Endometrium (tissue), 2 donors: ENCODE data around the gene WDR5.

Experiments used
- FAIRE-seq: peaks from 2 replicates; lab custom pipeline; 2012; peaks lifted over from hg19 to GRCh38; lab: Jason Lieb, UNC
- donor health status: control.
- donor health status: control.

The WDR5 gene

DNA sequence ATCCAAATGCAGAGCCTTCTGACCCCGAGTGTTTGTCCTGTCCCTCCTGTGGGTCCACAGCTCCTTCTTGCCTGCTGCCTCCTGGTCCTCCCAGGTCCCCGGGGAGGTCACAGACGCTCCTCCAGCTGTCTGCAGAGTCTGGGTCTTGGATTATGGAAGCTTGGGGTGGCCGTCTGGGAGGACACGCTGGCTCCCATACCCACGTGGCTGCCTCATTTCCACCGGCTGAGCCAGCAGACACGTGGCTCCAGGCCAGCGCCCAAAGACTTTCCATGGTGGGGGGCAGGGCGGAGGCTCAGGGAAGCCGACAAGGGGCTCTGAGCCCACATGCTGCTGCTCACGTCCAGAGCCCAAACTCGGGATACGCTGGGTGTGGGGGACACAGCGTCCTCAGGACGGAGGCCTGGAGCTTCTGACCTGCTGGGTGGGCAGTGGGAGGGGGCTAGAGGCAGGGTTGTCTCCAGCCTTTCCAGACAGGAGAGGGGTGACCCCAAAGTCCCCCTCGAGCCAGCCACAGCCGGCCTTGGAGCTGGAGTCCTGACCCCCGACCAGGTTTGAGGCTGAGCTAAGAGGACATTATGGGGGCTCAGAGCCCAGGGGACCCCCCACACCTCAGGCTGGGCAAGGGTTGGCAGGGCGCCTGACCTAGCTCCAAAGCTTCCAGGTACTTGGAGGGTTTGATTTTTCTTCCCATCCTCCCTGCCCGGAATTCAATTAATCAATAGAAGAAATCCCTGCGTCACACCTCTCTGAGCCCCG is 52.7 kb downstream of the WDR5 start:
- no peak for FAIRE-seq

- FAIRE-seq = no peak
These were observed 53.2 kb downstream of the WDR5 start for GRCh38 chr9:134189145-134189469.

GRCh38 chr9:134189470-134190231 is 53.8 kb downstream of the WDR5 start:
- no peak for FAIRE-seq

DNA sequence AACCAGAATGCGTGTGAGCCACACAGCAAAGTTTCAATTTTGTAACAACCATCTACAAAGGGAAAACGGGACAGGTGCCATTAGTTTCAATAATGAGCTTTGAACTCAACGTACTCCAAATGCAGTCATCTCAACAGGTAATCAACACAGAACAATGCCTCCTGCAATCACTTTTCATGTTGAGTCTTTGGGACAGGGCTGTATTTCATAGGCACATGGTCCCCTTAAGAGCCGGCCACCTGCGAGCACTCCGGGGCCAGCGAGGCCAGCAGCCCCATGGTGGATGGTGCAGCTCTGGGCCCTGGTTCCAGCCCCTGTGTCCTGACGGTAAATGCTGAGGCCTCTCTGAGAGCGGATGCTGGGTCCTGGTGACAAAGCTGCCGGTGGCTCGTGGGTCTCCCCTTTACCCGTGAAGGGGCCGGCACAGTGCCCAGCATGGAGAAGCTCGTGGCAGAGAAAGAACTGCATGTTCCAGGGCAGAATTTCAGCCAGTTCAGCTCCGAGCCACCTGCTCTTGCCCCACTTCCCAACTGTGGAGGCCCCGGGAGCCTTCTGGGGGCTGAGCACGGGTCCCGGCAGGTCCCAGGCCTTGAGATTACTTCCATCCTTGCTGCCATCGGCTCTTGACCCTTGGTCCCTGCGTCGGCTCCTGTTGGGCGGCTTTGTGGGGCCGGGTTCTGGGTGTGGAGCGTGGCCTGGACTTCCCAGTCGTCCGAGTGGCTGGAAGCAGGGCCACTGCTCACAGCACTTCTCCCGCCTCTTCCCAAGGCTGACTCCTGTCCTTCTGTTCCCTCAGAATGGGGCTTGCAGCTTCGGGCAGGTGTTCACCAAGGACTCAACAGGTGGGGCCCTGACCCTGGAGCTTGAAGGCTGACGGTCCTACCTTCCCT is 54.6 kb downstream of the WDR5 start:
- no peak for FAIRE-seq

DNA sequence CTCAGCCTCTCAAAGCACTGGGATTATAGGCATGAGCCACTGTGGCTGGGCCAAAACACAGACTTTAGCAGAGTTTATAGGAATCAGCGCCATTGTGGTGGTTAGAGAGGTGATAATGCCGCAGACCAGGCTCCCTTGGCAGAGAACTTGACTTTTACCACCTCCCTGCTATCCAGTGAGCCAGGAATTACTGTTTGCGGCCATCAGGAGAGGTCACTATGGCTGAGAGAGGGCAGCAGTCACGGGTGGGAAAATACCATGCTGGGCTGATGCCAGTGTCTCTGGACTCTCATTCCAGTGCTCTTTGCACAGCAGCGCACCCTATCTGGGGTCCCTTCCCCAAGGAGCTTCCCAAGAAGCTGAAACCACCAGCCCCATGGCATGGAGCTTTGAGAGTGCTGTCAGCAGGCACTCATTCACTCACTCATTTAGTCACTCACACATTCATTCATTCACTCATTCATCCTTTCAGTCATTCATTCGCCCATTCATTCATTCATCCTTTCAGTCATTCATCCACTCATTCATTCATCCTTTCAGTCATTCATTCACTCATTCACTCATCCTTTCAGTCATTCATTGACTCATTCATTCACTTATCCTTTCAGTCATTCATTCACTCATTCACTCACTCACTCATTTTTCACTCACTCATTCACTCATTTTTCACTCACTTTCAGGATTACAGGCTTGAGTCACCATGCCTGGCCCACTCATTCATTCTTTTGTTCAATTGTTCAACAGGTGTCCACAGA is 55.8 kb downstream of the WDR5 start:
- no peak for FAIRE-seq

DNA sequence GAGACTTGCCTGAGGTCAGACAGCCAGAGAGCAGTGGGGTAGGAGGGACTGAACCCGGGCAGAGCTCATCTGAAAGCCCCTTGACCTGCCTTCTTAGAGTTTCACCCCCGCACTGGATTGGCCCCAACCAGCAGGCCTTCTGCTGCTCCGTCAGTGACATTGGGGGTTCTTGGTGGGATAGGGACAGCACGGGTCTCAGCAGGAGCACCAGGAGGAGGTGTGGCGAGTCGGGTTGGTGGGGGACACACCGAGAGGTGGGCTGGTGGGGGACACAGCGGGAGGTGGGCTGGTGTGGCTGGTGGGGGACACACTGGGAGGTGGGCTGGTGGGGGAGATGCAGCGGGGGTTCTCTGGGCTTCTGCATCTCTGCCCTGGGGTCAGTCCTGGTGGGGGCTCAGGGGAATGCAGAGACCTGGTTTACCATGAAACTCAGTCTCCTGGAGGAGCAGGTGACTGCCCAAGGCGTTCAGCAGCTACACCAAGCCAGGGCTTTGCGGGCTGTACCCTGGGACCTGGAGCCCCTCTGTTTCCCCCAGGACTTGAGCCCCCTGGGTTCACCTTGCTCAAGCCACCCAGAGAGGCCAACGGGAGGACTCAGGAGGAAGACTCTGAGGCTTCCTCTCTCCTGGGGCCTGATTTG is 56.5 kb downstream of the WDR5 start:
- no peak for FAIRE-seq

DNA sequence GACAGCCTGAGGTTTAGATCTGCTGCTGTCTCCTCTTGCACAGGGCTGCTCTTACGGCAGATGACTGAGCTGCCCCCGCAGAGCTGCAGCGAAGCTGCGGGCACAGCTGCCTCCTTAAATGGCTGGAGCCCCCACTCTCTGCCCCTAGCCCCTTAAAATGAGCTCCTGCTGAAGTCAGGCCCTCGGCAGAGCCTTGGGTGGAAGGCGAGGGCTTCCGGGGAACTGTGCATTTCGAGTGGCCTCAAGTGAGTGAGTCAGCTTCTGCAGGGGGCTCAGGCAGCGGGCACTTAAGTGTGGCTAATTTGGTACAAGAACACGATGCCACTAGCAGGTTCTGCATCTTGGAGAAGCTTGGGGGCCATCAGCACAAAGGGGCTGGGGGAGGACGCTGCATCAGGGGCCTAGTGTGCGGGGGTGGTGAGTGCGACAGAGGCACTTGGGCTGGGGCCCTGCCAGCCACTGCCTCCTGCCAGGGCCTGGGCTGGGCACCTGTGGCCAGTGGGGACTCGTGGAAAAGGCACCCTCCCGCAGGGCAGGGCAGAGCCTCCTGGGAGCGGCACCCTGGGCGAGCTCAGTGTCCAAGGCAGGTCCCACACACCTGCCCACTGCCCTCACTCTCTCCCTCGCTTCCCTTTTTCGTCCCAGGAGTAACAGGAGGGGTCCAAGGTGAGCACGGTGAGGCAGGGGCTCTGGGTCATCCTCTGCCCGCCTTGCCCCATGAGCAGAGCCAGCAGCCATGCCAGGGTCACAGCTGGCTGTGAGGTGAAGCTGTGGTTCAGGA is 57.3 kb downstream of the WDR5 start:
- FAIRE-seq = no peak

- no peak for FAIRE-seq
These were observed 58.1 kb downstream of the WDR5 start for GRCh38 chr9:134193912-134194535.

DNA sequence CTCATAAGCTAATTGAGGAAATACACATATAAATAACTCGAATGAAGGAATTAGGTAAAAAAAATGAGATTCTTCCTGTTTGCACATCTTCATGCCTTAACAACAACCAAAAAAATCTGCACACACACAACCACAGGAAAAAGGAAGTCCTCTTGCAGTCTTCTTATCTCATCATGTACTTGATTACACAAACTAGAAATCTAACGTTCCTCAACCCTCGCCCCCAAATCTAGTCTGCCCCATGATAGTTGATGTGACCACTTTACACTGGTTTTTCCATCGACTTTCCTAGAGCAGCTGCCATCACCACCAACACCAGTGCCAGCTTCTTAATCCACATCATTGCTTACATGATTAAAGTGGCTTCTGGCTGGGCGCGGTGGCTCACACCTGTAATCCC is 59.7 kb downstream of the WDR5 start:
- FAIRE-seq = no peak

GRCh38 chr9:134196911-134197310 is 61.0 kb downstream of the WDR5 start:
- no peak for FAIRE-seq

DNA sequence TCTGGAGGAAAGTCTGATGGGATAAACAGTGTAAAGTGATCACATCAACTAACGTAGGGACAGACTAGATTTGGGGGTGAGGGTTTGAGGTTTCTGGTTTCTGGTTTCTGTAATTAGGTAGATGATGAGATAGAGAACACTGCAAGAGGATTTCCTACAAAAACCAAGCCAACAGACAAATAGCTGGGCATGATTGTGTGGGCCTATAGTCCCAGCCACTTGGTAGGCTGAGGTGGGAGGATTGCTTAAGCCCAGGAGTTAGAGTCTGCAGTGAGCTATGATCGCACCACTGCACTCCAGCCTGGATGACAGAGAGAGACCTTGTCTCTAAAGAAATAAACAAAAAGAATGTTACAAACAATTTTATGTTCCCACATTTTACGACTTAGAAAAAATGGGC is 62.9 kb downstream of the WDR5 start:
- no peak for FAIRE-seq

GRCh38 chr9:134200730-134201129 is 64.8 kb downstream of the WDR5 start:
- no peak for FAIRE-seq

DNA sequence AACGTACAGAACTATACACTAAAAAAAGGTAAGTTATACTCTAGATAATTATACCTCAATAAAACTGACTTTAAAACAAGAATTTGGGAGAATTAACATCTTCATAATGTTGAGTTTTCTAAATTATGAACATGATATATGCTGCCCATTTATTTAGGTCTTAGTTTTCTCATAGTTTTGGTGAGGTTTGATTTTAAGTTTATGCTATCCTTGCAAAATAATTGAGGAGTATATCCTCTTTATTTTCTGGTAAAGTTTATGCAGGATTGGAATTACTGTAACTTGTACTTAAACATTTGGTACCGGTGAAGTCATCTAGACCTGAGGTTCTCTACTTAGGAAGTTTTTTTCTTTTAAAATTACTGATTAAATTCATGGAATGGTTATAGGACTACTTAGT is 67.3 kb downstream of the WDR5 start:
- FAIRE-seq = no peak

GRCh38 chr9:134204041-134204440 is 68.2 kb downstream of the WDR5 start:
- no peak for FAIRE-seq

- FAIRE-seq = no peak
These were observed 69.2 kb downstream of the WDR5 start for GRCh38 chr9:134204991-134205578.

GRCh38 chr9:134205672-134206310 is 69.9 kb downstream of the WDR5 start:
- no peak for FAIRE-seq

DNA sequence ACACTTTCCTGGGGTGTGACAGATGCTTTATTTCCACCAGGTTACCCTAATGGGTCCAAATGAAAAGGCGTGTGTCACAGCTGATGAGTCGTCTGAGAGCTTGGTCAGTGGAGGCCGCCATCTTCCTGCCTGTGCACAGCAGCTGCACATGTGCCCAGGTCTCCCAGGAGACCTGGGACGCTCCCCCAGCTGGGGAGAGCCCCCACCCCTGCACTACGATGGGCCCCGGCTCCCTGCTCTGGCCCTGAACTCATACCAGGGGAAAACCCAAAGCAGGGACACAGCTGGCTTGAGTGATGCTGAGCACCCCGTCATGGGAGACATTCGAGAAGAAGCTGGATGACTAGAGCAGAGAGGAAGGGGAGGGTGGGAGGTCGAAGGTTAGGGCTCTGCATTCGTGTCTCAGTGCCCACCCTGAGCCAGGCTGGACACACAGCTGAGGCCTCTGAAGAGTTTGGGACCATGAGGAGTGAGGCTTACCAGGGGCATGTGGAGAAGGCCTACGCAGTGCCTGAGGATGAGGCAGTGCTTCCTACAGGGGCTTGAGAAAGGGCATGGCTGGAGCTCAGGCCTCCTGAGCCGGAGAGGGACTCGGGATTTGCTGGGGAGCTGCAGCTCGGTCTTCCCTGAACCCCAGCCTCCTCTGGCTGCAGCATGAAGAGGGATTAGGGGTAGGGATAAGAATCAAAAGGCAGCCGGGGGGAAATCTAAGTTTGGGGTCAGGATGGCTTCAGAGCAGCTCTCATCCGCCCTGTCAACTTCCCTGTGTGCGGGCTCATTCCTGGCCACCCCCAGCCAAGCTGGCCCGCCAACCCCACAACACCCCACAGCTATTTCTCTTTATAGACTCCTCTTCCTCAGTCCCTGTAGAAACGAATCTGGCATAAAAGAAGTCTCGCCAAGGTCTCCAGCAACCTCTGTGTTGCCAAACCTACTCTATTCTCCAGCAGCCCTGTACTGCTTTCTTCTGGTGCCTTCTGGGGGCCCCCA is 70.7 kb downstream of the WDR5 start:
- no peak for FAIRE-seq

DNA sequence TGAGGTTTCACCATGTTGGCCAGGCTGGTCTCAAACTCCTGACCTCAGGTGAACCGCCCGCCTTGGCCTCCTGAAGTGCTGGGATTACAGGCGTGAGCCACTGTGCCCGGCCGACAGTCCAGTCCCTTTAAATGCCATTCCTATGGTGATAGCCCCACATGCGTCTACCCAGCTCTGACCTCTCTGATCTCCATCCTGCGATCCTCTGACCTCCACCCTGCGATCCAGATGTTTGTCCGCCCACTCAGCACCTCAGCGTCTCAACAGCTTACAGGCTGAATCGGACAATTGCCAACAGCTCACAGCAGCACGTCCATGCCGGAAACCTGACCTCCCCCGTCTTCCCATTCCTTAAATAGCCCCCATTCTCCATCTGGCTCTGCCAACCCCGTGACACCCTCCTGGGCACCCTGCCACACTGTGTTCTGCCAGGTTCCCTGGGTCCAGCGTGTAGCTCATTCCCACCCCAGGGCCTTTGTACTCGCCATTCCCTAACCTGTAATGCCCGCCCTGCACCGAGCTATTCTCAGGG is 72.5 kb downstream of the WDR5 start:
- no peak for FAIRE-seq
